Spleen (tissue), 7 donors: ENCODE results near the gene FBXW4.

ENCODE experiments used
- CTCF ChIP-seq, 11 experiments: fragments of 200-600 bp in 7 of 11; fragments of 450-650 bp in 4 of 11; sonication (generic) in 4 of 11; IDR thresholded peaks in 8 of 11; conservative IDR thresholded peaks in 3 of 11; 1 replicate in 7 of 11; 2 replicates in 4 of 11; pipeline versions ENCODE4 v1.4.0 to v1.8.0; 2016 to 2021; ENCODE audit warnings: antibody characterized with exemption in 11 of 11, inconsistent platforms in 4 of 11, mild to moderate bottlenecking in 1 of 11
- POLR2A ChIP-seq, 3 donors: fragments of 450-650 bp; IDR thresholded peaks; one replicate each; pipeline ENCODE4 v1.5.1; 2017; ENCODE audit warnings: antibody characterized with exemption in 3 of 3, mild to moderate bottlenecking in 1 of 3
- POLR2AphosphoS5 ChIP-seq, 3 donors: sonication (generic); formaldehyde crosslinking; IDR thresholded peaks; one replicate each; pipeline ENCODE4 v1.5.1; 2017; ENCODE audit warnings: antibody characterized with exemption in 3 of 3
- donor health status: DM: no; HTN: no; CAD: no; lungs with moderate emphysema.
- donor health status: DM: no; HTN: no; CAD: no.
- donor health status: DM: no; HTN: no; CAD: no.

GRCh38 chr10:101653536-101653935, 41.4 kb downstream of the FBXW4 start:
- TF ChIP-seq CTCF (IDR thresholded peaks at IDR 0.05 in 8 of 11, conservative IDR thresholded peaks at IDR 0.05 in 3 of 11) (no peak), POLR2A (IDR thresholded peaks at IDR 0.05) (no peak), POLR2AphosphoS5 (IDR thresholded peaks at IDR 0.05) (no peak)
